ENCODE measurements around the gene CYP19A1. TPM values are rescaled to one million over a fixed set of nuclear protein-coding genes. Genes with fewer than 3 reads are reported as not detected.

Gene CYP19A1
- total RNA-seq, 1 donor from 2014 or later = not detected

- no peak for ATAC-seq
Observed at GRCh38 chr15:51253366-51253765, 85.0 kb downstream of the CYP19A1 start.

DNA sequence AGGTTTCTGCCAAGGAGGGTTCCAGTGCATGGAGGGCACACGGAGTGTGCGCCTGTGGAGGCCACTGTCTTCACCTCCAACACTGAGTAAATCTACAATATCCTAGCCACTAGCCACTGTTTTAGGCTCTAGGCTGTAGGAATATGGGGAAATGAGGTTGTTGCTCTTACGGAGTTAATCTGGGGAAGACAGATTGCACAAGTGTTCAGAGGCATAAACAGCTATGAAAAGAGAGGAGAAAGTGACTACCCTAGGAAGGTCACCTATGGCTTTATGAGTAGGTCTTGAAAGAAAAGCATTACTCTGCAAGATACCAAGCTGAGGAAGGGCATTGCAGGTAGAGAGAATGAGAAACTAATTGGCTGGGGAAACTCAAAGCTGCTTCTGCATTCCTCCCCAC lies 85.7 kb downstream of the CYP19A1 start:
- ATAC-seq = no peak

DNA sequence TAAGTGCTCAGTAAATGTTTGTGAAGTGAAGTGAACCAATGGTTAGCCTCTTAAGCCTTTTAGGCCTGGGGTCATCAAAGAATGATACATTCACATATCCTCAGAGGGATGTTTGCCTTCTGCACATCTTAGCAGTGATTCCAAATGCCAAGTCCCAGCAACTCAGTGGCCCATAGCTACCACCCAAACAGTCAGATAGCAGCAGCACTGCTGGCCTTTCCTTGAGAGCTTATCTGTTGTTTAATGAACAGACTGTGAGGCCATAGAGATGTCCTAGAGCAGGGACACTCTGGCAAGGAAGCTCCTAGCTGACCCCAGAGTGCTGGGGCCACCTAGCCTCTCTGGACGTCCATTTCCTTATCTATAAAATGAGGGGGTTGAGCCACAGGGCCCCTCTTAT lies 86.8 kb downstream of the CYP19A1 start:
- ATAC-seq = no peak

DNA sequence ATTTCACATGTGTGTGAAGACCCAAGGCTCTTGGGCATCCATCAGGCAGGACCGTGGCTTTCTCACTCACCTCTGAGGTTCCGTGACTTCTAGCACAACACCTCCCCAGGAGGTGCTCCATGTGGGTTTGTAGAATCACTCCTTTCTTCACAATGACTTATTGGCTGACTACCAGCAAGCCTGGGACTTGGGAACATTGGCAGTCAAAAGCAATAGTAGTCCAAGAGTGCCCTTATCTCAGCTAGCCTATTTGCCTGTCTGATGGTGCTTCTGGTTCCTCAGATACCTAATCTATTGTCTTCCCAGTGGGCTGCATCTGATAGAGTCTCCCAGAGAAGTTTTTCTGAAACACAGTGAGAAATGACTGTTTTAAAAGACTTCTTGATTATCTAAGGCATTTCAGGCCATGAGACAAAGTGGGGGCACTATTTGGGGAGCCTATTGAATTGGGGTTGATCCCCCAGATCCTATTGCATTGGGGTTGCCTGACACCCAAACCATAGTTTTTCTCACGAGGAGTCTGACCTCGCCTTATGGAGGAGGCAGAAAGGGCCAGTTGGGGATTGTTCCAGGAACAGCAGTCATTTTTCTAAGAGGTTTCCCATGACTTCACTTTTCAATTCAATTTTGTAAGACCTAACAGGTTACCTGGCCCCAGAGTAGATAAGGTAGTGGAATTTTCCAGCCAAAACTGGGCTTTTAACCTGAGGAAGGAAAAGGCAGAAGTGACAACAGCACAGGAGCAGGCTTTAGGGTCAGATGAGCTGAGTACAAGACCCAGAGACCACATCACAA lies 88.0 kb downstream of the CYP19A1 start:
- no peak for ATAC-seq

- no peak for ATAC-seq
Observed at GRCh38 chr15:51245628-51246027, 92.8 kb downstream of the CYP19A1 start.

DNA sequence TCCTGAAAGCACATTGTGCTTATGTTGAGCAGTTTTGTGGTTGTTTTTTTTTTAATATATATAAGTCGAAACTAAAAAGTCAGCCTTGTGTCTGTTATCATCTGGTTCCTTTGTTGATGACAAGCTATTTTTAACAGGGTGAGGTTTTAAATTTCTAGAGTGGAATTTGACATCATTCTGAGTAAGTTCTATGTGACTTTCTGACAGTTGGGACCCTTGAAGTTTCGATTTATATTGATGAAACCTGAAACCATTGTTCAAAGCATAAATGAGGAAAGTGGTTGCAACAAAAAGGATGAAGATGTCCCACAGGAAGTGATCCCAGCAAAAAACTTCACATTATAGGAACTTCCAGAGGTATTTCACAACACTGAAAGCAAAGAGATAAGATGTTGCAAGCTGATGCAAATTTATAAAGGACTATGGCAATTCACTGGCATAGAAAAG lies 94.0 kb downstream of the CYP19A1 start:
- no peak for ATAC-seq

DNA sequence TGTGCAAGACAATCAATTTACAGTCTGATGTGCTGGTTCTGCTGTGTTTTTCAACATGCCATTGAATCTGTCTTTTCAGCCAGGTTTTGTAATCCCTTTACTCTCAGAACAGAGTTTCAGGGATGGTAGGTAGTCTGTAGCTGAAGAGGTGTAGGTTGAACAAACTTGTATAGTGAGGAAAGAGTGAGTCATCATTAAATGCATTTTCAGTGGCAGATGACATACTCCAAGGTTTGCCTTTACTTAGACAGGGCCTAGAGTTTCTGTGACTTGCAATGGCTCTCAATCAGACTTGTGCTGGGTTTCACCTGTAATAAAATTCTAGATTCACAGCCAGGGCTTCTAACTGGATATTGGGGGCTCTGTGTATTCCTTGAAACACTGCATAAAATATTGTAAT lies 94.6 kb downstream of the CYP19A1 start:
- peak; percentile 95 for ATAC-seq

- no peak for ATAC-seq
Observed at GRCh38 chr15:51240066-51240465, 98.3 kb downstream of the CYP19A1 start.

DNA sequence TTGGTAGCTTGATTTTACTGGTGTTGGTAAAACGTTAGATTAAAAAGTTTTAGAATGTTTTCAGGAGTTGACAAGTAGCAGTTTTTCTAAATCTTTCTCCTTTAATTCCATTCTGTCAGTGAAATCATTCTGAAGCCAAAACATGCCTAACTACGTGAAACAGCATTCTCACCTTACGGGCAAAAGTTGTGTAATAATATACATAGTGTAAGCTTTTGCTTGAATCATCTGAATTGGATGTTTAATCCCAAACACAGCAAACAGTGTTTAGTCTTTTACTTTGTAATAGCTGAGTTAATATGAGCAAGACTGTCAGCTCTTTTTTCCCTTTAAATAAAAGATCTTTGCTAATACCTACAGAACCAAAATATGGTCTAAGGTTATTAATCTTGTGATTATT lies 100.6 kb downstream of the CYP19A1 start:
- ATAC-seq = peak; percentile 55

GRCh38 chr15:51234176-51234927 lies 104.0 kb downstream of the CYP19A1 start:
- peak; percentile 17 for ATAC-seq

DNA sequence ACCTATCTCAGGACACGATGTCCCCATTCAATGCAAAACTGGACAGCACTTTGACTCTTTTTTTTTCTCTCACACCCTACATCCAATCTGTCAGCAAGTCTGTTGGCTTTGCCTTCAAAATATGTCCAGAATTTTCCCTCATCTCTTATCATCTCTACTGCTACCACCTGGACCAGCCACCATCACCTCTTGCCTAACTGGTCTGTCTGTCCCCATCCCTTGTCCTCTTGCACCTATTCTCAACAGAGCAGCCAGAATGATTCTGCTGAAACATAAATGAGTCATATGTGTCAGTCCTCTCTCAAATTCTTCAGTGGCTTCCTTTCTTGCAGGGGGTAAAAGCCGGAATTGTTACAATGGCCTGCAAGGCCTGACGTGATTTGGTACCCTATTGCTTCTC lies 105.8 kb downstream of the CYP19A1 start:
- no peak for ATAC-seq

GRCh38 chr15:51229907-51230330 lies 108.5 kb downstream of the CYP19A1 start:
- ATAC-seq = no peak

DNA sequence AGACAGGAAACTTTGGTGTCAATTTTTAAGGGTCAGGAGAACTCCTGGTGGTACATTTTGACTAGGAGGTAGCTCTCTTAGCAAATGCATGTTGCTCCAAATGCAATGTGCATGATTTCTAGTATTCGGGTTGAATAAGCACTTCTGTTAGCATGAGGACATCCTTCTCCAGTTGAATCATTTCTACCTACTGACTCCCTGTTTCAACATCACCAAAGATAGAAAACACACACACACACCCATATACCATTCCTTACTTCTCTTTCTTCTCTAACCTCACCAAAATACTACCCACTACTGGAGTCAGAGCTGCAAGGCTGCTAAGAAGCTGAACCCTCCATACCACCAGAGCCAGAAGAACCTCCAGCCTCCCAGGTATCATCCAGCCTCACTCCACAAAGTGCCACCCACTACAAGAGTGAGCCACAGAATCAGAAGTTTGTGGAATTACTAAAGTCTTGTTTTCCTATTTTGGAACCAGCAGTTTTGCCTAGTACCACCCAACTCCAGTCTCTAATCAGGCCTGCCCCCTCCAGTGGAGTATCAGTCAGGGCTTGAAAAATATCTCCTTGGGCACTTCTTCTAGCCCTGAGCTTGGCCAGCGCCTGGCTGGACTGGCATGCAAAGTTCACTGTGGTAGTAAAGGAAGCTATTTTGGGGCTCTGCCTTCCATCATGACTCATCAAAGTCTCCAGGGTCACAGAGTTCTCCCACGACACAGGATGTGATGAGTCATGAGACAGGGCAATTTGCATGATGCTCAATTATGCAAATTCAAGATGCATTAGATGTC lies 110.3 kb downstream of the CYP19A1 start:
- ATAC-seq = peak; percentile 68

DNA sequence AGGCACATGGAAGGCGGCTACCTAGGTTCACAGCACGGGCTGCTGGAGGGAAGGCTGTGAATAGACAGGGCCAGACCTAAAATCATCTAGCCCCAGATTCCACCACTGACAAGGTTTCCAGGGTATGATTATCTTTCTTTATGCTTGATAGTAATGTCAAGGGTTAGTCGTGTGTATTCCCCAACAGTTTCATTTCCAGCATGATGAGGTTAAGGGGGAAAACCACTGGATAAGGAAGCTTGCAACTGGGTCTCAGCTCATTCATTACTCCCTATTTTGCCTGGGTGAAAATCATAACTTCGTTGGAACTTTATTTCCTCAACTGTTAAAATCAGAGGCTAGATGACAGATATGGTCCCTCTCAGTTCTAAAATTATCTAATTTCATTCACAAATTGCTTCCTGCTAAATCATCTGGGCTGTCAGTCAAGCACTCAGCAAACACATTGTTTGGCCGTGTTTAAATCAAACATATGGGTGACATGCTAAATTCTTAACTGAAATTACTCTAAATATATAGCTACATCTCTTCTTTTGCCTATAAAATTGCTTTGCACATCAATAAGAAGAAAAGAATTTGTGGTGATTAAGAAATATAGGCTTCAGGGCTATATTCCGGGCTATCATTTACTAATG lies 111.7 kb downstream of the CYP19A1 start:
- ATAC-seq = no peak

DNA sequence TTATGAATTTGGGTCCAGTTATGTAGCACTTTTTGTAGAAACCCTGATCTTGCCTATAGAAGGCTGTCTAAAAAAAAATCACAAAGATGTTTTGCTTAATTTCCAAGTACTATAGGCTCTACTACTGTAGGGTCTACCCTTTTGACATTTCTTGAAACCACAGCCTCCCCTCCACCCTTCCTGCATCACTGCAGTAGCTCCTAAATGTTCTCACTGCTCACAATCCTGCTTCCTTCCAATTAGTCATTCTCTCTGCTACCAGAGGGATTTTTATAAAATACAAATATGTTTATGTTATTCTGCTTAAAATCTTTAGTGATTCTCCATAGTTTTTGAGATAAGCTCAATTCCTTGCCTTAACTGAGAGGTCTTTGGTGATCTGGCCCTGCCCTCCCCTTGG lies 114.0 kb downstream of the CYP19A1 start:
- ATAC-seq = no peak

DNA sequence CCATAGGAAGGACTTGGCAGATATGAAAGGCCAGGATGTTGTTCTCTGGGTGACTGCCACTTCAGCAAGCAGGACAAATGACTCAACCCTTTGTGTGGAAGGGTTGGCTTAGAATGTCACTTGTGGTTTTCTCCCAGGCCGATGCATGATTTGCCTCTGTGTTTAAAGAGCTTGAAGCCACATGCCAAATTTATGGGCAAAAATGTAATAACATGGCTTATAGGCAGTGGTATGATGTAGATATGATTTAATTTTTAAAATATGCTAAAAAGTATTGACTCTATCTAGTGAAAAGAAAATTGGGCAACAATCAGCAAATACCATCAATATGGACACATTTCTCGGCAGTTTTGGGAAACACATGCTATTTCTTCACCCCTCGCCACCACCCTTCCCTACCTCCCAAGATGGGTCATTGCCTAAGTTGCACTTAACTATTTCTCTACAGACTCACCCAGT lies 114.6 kb downstream of the CYP19A1 start:
- ATAC-seq = peak; percentile 29

DNA sequence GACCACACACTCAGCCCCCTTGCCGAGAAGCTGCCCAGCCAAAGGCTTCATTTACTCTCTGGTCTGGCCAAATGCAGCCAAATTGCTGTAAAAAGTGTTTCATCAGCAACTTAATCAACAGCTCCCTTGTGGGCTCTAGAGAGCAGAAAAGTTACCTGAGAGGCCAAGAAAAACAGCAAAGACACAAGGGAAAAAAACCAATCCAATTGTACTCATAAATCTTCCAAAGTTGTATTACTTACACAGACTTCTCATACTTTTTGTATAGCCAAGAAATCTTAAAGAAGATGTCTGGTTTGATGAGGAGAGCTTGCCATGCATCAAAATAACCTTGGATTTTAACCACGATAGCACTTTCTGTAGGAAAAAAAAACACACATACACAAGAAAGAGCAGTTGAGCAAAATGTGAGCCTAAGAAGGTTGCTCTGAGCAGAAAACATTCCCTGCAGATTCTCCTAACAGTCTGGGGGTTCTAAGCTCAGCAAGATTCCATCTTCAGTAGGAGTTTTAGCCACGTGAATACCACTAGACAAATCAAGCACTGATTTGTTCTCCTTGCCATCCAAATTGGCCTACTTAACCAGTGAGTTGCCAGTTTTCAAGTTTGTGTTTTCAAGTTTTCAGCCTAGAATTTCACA lies 120.0 kb downstream of the CYP19A1 start:
- ATAC-seq = no peak

- ATAC-seq = no peak
Observed at GRCh38 chr15:51212909-51213308, 125.5 kb downstream of the CYP19A1 start.

GRCh38 chr15:51212239-51212638 lies 126.2 kb downstream of the CYP19A1 start:
- ATAC-seq = no peak

DNA sequence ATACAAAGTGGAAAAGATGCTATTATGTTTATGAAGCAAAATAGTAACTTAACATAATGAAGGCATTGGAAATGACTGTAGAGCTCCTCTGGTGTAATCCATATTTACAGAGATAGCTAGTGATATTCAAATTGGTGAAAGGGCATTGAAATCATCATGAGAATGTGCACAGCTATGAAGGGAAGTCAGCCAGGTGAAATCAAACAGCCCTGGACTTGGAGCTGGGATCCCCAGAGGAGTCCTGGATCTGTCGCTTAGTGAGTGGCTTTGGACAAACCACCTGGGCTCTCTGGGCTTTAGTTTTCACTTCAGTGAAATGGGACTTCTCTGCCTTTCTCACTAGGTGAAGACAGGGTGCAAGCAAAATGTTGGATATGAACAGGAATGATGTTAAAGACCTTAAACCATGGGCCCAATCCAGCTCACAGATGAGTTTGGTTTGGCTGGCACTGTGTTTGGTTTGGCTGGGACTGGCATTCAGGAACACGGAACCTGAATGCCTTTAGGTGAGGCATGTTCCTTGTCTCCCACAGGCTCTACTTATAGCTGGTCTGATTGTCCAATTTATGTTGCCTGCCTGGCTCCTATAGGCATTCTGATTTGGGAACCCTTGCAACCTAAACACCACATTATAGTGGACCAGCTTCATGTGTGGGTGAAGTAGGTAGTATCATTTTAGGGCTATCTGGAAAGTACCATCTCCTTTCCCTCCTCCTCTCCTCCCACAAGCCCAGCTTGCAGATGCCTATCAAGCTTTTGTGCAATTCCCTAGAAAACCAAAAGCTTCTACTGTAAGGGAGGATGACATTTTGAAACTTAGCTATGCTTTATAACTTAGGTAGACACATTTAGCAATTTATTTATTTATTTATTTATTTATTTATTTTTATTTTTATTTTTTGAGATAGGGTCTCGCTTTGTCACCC lies 133.1 kb downstream of the CYP19A1 start:
- no peak for ATAC-seq

DNA sequence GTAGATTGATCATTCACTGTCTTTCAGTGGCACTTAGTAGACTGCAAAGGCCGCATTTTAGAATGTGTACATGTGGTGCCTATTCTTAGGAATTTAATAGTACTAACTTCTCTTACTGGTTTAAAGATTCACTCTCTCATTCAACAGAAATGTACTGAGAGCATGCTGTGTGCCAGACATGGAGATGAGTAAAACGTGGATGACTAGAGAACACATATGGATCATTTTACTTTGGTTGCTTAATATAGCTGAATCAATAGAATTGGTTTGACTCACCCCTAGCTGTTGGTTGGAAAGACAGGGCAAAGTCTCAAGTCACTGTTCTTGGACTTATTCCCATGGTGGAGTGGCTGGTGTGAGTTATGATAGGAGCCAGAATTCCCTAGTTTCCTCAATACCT lies 134.6 kb downstream of the CYP19A1 start:
- ATAC-seq = no peak
